Lower leg skin (tissue), 4 donors: ENCODE data around the gene CTNND2. TPM values are rescaled to one million over a fixed set of nuclear protein-coding genes. Genes with fewer than 3 reads are reported as not detected.

ENCODE experiments used
- DNase-seq, 2 donors: peaks; one replicate each; pipeline ENCODE4 v3.0.0-alpha.2; 2019; ENCODE audit warnings: low spot score in 2 of 2
- H3K4me3 ChIP-seq: fragments of 200-600 bp; sonication (generic); 2 replicates; pipeline ENCODE4 v1.5.1; 2017; ENCODE audit warnings: mild to moderate bottlenecking, low read depth; ENCODE audit not compliant: poor library complexity, severe bottlenecking
- POLR2A ChIP-seq, 2 donors: fragments of 450-650 bp; IDR thresholded peaks; one replicate each; pipeline ENCODE4 v1.6.1; 2016 to 2017; ENCODE audit warnings: antibody characterized with exemption in 2 of 2, mild to moderate bottlenecking in 1 of 2, moderate library complexity in 1 of 2
- WGBS, 2 donors: methylation state at CpG; one replicate each; pipeline ENCODE4 v1.1.5; 2018; 5-methylcytosine and 5-hydroxymethylcytosine counted together
- intact Hi-C: fragments of 100-400 bp; cut with DNase I; formaldehyde crosslinking; loops from one replicate; pipeline ENCODE4 v1.15.0; 2023; ENCODE audit warnings: low total_unique reads
- total RNA-seq, 4 donors: library from RNA; depleted of rRNA; stranded (reverse); fragments of >200 nt; gene quantifications; one replicate each; pipeline ENCODE4 v1.1.0, GENCODE V29; 2016
- TF ChIP-seq, protein P1 (sequence below), 3 donors: fragments of 450-650 bp; IDR thresholded peaks; one replicate each; pipeline ENCODE4 v1.5.1; 2016; ENCODE audit warnings: antibody characterized with exemption in 3 of 3, mild to moderate bottlenecking in 3 of 3, moderate library complexity in 2 of 3

The CTNND2 gene
- total RNA-seq, 4 donors from 2014 or later, result 0.21 to 2.9 (median 0.55) TPM

GRCh38 chr5:11084111-11084510 lies 820.1 kb downstream of the CTNND2 start:
- H3K4me3 ChIP-seq, result no peak overlapping the region
- DNase-seq, result no peak
- no peak for TF ChIP-seq POLR2A (IDR thresholded peaks at IDR 0.05)
- TF ChIP-seq, protein P1, sequence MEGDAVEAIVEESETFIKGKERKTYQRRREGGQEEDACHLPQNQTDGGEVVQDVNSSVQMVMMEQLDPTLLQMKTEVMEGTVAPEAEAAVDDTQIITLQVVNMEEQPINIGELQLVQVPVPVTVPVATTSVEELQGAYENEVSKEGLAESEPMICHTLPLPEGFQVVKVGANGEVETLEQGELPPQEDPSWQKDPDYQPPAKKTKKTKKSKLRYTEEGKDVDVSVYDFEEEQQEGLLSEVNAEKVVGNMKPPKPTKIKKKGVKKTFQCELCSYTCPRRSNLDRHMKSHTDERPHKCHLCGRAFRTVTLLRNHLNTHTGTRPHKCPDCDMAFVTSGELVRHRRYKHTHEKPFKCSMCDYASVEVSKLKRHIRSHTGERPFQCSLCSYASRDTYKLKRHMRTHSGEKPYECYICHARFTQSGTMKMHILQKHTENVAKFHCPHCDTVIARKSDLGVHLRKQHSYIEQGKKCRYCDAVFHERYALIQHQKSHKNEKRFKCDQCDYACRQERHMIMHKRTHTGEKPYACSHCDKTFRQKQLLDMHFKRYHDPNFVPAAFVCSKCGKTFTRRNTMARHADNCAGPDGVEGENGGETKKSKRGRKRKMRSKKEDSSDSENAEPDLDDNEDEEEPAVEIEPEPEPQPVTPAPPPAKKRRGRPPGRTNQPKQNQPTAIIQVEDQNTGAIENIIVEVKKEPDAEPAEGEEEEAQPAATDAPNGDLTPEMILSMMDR (IDR thresholded peaks at IDR 0.05), result no peak
- WGBS, 2 donors, result 26 to 40% methylated on average over 3 of the region's 3 CpGs
- intact Hi-C loops, result no loop called here

DNA sequence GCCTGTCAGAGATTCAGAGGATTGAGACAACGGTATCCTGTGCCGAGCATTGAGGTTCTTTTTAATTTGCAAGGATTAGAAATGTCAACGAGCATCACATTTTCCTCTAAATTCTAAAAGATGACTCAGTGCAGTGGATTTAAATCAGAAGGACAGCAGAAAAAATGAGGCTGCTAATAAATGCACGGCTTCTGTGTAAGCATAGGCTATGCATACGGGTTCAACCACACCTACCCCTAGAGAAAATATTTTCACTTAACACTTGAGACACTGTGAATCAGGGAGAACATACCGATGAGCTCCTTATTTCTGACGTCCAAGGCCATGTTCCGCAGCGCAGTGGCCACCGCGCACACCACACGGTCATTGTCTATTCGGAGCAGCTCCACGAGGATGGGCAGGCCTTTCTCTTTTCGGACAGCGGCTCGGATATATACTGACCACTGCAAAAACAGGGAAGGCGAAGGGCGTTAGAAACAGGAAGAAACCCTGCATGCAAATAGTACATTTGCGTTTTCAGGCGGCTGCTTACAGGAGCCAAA lies 821.8 kb downstream of the CTNND2 start:
- TF ChIP-seq, protein P1 (IDR thresholded peaks at IDR 0.05), result no peak
- no peak for TF ChIP-seq POLR2A (IDR thresholded peaks at IDR 0.05)
- WGBS, 2 donors, result 89 to 92% methylated on average over 21 of the region's 21 CpGs
- intact Hi-C loops, result no loop called here
- no peak overlapping the region for H3K4me3 ChIP-seq
- DNase-seq, result no peak

- 52 to 65% methylated on average over 4 of the region's 4 CpGs for WGBS, 2 donors
- no peak for DNase-seq
- no peak for TF ChIP-seq POLR2A (IDR thresholded peaks at IDR 0.05)
- TF ChIP-seq, protein P1 (IDR thresholded peaks at IDR 0.05), result no peak
- no peak overlapping the region for H3K4me3 ChIP-seq
- intact Hi-C loops, result no loop called here
These were observed 827.2 kb downstream of the CTNND2 start for GRCh38 chr5:11076945-11077613.

GRCh38 chr5:11075035-11075805 lies 829.0 kb downstream of the CTNND2 start:
- intact Hi-C loops, result no loop called here
- DNase-seq, result no peak
- no peak for TF ChIP-seq POLR2A (IDR thresholded peaks at IDR 0.05)
- TF ChIP-seq, protein P1 (IDR thresholded peaks at IDR 0.05), result no peak
- H3K4me3 ChIP-seq, result no peak overlapping the region
- WGBS, 2 donors, result 62 to 67% methylated on average over 12 of the region's 12 CpGs

DNA sequence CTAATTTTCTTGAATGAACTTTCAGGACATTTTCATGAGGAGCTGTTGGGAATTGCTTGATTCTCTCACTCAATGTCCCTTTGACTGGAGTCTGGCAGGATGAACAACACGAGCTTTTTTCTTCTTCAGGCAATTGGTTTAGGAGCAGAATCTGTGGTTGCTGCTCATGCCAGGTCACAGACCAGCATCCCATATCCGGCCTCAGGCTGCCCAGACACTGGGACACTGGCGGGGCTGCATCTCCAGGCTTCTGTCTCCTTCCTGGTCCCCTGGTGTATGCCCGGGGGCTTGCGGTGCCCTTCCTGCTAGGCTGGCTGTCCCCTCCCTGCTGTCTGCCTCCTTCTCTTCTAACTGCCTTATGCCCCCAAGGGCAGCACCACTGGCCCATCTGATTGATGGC lies 831.7 kb downstream of the CTNND2 start:
- 70 to 74% methylated on average over 5 of the region's 5 CpGs for WGBS, 2 donors

More for the DNA sequence above, 831.7 kb downstream of the CTNND2 start:
- no peak overlapping the region for H3K4me3 ChIP-seq
- intact Hi-C loops, result no loop called here
- DNase-seq, result no peak
- no peak for TF ChIP-seq POLR2A (IDR thresholded peaks at IDR 0.05)
- TF ChIP-seq, protein P1 (IDR thresholded peaks at IDR 0.05), result no peak
